Occipital lobe (tissue), 2 donors: ENCODE measurements around the gene CHRND. TPM values are rescaled to one million over a fixed set of nuclear protein-coding genes. Genes with fewer than 3 reads are reported as not detected.

Experiments
- DNase-seq: peaks from one replicate; lab custom pipeline; 2025; lab: John Stamatoyannopoulos, UW
- total RNA-seq: library from RNA; depleted of rRNA; stranded (reverse); fragments of >200 nt; gene quantifications from one replicate; pipeline ENCODE4 v1.2.3, GENCODE V29; 2014

Gene CHRND
- total RNA-seq, 1 donor from 2014 or later: not detected

DNA sequence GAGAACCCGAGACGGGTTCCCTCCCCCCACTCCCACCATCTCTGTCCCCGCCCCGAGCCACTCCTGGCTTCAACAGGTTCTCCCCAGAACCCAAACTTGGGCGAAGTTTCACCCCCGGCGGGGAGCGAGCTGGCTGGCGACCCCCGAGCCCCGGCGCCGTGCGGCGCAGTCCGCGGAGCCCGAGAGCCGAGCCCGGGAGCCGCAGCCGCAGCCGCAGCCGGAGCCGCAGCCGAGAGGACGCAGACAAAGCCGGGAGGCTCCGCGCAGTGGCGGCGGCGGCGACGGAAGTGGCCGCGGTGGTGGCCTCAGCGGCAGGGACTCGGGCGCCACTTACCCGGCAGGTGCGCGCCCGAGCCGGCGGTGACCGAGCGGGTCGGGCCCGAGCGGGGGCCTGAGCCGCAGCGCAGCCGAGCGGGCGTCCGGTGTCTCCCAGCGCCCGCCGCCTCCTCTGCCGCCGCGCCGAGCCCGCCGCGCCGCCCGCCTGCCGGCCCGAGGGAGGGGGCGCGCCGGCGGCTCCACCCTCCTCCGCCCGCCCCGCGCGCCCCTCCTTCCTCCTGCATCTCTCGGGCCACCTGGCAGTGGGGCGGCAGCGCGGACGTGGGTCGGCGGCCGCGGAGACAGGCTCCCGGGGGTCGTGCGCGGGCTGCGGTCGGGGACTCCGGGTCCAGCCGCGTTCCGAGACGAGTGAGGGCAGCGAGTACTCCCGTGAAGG is 38.4 kb upstream of the CHRND start, which contains the start of gene ECEL1:
Gene ECEL1 (minus strand): TSS at position 450 of the 712 bp plus-strand sequence. CDS start 1,181 bp downstream, outside the sequence.
- DNase-seq: no peak

- no peak for DNase-seq
These were observed 37.8 kb upstream of the CHRND start for GRCh38 chr2:232488097-232488711.

DNA sequence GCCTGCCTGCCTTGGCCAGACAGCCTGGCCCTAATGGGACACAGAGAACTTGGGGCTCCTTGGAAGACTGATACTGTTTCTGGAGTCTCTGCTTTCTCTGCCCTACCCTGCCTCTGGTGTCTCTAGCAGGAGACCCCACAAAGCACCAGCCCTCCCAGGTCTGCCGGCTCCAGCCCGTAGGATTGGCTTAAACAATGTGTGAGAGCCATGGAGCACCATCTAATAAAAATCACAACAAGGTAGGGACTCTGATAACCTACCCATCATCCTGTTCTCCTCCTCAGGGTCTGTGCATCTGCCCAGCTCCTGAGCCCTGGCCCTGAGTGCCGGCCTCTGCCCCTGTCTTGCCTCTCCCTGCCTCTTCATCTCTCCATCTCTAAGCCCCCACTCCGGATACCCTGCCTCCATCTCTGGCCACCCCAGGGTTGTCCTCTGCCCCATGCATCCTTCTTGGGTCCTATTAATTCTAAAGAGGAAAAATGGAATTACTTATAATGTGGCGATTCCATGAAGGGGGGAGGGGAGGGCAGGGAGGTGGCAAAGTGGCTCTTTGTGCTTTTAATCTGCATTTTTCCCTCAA is 37.1 kb upstream of the CHRND start:
- DNase-seq: no peak

DNA sequence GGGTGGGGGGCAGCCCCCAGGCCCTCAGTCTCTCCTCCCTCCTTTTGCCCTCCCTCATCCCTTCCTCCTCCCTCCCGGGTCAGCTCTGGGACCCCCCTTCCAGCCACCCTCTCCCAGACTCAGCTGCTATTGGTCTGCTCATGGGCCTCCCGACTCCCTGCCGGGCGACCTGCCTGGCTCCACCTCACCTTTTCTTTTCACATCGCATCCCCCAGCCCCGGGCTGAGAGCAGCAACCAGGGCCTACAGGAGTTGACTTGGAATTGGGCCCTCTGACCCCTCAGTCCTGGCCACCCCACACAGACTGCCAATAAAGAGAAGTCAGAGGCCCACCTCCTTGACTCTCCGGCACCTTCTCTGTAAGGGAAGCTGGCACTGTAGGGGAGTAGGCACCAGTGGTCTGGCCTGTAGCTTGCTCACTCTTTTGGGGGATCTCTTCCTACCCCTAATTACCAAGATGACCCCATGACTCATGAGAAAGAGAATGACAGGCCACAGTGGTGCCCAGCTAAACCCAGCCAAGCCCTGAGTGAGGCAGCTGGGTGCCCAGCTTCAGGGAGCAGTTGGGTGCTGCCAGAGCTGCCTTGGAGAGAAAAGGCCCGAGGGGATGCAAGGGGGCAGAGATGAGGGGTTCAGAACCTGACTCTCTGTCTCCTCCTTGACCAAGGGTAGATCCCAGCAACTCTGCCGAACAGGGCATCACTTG is 36.3 kb upstream of the CHRND start:
- no peak for DNase-seq

DNA sequence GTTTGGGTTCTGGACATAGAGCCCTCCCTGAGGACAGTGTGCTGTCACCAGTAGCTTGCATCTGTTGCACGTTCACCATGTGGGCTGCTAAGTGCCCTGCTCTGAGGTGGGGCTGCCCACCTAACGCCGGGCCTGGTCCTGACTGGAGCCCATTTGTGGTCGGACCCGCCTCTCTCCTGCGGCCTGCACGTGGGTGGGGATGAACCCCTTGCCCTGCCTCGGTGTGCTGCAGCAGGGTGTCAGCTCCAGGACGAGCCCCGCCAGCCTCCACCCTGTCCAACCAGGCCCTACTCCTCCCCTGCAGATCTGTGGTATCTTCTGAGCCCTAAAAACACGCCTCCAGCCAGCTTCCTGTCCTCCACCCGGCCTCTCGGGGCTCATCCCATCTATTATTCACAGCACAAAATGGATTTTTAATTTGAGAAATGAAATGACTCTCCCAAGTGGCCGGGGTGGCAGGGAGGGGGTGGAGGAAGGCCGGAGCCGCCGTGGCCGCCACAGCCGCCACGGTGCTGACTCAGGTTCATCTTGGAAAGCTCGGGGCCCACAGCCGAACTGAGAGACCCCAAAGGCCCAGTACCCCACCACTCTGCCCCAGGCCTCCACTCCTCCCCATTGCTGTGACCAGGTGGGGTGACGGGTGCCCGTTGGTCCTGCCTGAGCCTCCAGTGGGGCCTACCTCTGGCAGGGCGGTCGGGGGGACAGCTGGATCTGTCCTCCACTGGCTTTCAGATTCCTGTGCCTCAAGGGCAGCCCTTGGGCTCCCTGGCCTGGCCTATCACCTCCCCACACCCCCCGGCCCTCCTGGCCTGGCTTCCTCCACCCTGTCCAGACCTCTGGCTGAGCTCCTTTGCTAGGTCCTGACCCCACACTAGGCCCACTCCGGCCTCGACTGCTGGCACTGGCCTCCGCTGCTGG is 35.5 kb upstream of the CHRND start:
- DNase-seq: no peak

DNA sequence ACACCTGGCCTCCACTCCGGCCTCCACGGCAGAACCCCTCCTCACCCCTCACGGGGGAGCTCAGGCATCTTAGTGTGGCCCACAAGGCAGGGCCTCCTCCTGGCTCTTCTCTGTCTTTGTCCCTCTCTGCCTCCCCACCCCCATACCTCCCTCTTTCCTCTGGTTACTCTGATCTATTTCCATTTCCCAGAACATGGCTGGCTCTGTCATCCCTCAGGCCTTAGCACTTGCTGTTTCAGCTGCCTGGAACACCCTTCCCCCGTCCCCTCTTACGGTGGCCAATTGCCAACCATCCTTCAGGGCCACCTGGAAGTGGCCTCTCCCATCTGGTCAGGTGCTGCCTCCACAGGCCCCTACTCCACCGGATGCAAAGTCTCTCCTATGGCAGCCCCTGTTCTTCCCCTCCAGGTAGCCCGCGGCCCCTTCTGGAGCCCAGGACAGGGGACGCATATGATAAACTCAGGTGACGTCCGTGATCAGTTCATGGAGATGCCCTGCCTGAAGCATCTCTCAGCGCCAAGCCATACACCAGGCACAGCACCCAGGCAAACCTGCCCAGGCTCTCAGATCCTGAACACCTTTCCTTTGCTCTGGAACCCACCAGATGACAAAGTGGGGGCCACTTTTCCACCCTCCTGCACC is 34.7 kb upstream of the CHRND start:
- DNase-seq: no peak

DNA sequence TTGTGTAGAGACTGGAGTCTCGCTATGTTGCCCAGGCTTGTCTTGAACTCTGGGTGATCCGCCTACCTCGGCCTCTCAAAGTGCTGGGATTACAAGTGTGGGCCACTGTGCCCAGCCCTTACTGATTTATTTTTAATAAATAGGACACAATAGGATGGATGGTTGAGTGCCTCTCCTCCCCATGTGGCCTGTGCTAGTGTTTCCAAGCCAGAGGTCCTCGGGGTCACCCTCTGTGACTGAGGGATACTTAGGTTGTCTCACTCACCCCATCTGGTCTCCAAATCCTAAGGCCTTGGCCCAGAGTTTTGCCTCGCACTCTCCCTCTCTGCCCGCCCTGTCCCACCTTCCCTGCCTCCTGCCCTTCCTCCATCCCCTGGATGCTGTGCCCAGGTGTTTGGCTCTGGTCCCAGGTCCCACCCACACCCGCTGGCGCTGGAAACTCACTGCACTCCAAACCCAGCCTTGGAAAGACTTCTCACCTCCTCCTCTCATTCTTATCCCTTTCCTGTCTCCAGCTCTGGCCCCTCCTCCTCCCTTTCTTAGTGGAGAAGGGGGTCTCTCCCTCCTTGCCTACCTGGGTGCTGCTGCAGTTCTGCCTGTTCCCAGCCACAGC is 33.6 kb upstream of the CHRND start:
- no peak for DNase-seq

GRCh38 chr2:232492963-232493700 is 32.8 kb upstream of the CHRND start:
- no peak for DNase-seq

DNA sequence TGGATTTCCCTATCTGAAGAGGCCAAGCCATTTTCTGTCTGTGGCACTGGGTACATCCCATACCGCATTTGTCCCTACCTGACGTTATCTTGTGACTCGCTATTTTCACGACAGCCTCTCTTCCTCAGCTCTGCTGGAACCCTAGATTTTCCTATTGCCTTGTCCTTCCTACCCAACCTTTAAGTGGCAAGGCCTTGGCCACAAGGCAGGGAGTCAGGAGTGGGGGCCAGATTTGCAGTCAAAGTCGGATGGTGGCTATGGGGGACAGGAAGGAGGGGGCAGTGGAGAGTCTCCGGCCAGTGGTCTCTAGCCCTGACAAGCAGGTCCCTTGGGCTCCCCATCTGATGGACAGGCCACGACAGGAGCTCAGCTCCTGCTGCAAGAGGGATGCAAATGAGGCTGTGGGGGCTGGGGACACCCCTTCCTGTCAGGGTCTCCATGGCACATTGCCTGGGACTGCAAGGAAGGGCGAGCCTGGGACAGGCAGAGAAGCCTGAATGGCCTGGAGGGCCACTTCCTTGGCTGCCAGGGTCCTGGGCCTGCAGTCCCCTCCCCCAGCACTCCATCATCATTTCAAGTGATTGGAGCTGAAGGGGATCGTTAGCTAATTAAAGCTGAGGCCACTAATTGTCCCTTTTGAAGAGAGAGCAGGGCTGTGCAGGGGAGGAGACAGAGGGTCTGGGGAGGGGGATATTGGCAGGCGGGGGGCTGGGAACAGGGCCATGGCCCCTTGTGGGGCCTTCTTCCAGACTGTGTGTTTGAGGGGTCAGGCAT is 32.1 kb upstream of the CHRND start:
- no peak for DNase-seq

DNA sequence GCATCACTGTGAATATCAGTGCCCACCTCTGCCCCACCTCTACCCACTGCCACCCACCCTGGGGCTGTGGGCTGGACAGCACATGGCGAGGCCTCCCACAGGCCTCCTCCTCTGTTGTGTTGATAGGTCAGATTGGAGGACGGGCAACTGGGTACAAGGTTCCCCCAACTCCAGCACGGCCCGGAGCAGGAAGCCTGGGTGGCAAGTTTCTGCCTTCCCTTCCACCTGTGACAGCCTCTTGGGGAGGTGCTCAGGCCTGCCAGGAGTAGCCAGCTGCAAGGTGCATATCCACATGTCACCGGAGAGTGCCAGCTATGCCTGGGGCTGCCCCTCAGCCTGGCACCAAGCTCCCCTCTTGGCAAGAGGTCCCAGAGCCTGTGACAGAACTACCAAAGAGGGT is 31.4 kb upstream of the CHRND start:
- DNase-seq: no peak

GRCh38 chr2:232495292-232495691 is 30.7 kb upstream of the CHRND start:
- no peak for DNase-seq

GRCh38 chr2:232496501-232497270 is 29.3 kb upstream of the CHRND start:
- no peak for DNase-seq

DNA sequence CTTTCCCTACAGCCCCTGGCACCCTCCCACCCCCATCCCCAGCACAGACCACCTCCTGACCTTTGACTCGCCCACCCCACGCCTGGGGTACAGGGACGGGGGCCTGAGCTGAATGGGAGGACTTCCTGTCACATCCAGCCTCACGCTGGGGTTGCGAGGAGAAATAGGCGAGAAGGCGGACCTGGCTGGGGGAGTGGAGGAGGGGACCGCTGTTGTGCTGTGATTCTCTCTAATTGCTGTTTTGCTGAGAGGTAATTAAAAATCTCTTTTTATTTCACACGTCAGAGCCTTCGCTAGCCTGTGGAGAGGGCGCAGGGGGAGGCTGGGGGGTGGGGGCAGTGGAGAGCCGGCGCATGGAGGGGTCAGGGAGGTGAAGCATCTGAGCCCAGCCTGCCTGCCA is 28.6 kb upstream of the CHRND start:
- no peak for DNase-seq

DNA sequence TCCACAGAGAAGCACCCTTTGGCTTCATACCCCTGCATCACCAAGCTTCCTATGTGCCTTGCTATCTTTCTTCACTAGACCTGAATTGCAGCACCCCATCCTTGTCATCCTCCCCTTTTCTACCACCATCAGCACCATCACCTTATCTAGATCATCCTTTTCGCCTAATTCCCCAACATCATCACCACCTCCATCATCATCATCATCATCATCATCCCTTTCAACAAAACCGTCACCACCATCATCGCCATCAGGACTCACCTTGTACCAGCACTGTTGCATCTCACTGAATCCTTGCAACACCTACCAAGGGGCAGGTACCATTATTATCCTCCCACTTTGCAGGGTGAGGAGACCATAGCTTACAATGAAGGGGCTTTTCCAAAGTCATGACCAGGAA is 27.5 kb upstream of the CHRND start:
- no peak for DNase-seq

DNA sequence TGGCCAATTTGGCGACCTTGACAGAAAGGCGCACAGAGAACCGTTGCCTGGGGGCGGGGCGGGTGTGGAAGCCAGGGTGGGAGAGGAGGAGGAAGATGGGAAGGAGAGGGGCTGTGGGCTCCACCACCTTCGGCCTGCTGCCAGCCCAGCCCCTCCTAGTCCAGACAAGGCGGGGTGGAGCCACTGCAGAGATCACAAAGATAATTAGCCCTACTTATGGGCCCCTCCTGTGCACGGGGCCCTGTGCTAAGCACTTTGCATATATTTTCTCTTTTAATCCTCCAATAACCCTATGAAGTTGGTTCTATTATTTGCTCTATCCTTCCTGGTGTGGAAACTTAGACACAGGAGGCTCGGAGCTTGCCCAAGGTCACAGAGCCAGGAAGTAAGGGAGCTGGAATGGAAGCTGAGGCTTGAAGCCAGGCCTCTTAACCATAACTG is 24.6 kb upstream of the CHRND start:
- DNase-seq: no peak

DNA sequence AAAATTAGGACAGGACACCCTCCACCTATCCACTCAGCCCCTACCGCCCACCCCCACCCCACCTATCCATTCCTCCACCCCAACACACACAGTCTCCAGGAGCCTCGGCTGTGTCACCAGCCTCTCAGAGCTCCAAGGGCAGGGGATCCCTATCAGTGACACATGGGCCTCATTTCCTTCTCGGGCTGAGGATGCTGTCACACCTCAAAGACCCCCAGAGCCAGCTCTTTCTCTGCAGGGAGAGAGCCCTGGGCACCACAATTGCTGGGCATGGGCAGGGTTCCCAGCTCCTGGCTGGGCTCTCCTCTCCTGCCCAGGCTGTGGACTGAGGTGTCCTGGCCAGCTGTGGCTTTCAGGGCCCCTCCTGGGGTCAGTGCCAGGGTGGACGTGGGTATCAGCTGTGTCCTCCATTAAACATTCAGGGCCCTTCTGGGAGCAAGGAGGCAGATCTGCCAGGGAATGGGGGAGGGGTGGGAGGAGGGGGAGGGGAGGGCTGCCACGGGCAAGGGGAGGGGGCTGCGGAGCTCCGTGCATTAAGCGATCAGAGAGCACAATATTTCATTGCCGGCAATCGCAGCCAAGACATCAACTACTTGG is 24.1 kb upstream of the CHRND start:
- no peak for DNase-seq

GRCh38 chr2:232502511-232502910 is 23.4 kb upstream of the CHRND start:
- DNase-seq: no peak
